GM18519 (cell line): ENCODE measurements around the gene NAP1L1.

Experiments
- ATAC-seq: cut with Tn5 transposase; IDR thresholded peaks from one replicate; pipeline ENCODE4 v1.9.1; 2021; ENCODE audit warnings: mild to moderate bottlenecking, moderate library complexity; ENCODE audit not compliant: unreplicated experiment, low FRiP score

Gene NAP1L1

DNA sequence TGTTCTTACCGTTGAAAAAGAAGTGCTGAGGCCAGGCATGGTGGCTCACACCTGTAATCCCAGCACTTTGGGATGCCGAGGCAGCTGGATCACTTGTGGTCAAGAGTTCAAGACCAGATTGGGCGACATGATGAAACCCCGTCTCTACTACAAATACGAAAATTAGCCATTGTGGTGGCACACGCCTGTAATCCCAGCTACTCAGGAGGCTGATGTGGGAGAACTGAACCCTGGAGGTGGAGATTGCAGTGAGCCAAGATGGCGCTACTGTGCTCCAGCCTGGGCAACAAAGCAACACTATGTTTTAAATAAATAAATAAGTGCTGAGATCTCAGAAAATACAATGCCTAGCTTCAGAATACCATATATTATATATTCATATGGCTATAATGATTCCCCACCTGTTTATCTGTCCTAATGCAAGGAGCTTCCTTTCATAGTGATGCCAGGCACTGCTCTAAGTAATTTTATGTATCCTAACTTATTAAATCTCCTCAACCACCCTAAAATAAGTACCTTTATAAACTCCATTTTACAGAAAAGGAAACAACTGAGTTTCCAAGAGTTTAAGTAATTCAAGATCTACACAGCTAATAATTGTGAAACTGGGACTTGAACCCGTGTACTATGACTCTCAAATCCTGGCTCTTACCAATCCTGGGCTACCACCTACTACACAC is 60.2 kb downstream of the NAP1L1 start:
- no peak for ATAC-seq

DNA sequence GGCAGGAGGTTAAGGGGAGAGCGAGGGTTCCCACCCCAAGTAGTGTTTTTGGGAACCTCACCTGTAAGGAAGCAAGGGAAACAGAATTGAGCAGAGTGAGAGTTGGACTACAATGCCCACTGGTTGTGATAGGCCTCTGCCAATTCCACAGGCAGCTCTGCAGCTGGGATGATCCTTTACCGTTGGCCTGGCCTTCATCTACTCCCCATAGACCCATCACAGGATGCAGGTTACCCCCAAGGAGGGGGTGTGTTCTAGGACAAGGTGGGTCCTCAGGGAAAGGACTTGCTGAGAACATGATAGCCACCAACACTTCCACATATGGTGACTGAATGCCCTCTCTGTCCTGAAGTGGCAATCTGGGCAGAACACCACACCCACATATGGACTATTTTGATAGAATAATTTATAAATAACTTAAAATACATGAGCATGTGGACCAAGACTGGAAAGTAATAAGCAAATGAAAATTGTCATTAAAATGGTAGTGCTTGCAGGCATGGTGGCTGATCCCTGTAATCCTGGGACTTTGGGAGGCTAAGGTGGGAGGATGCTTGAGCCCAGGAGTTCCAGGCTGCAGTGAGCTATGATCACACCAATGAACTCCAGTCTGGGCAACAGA is 61.3 kb downstream of the NAP1L1 start:
- no peak for ATAC-seq

DNA sequence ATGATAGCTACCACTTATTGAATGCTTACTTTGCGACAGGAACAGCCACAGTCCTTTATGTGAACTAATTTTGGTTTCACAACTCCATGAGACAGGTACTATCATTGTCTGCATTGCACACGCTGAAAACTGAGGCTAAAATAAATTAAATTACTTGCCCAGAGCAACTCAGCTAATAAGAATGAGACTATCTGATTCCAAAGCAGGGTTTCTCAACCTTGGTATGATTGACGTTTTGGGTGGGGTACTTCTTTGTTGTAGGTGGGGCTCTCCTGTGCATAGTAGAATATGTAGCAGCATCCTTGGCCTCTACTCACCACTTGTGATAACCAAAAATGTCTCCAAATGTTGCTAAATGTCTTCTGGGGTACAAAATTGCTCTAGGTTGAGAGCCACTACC is 62.0 kb downstream of the NAP1L1 start:
- no peak for ATAC-seq

DNA sequence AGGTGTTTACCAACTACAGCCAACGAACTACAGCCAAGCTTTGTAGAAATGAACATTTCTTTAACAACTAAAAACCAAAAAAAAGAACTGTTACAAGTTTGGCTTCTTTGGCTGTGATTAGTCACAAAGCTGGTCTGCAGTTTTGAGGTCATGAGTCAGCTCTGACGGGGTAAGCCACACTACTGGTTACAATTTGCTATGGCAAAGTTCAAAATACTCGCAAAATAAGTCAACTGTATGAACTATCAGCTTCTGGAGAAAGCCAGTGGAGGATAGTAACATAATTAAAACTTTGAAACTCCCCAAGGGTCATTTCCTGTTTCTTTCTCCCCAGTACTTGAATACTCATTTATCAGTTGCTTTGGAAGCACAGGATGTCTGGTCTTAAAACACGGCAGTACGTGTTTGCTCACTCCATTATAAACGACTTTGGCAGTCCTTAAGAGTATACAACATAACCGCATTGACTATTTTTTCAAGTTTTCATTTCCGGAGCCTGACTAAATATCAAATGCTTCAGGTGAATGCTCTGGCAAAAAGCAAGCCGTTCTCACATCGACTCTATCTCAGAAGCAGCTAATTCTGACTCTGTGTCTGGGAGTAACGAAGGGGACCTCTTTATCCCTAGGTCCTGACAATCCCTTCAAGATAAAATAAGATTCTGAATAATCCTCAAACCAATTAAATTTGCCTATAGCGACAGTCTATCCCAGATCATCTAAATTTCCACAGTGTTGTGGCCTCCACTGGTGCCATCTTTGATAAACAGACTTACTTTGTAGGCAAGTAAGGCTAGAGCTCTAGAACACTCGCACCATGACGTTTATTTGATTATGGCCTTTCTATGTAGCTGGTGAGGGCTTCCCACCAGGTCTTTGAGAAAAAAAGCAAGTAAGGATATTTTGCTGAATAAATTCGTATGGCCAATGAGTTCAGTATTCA is 63.5 kb downstream of the NAP1L1 start:
- ATAC-seq = no peak

DNA sequence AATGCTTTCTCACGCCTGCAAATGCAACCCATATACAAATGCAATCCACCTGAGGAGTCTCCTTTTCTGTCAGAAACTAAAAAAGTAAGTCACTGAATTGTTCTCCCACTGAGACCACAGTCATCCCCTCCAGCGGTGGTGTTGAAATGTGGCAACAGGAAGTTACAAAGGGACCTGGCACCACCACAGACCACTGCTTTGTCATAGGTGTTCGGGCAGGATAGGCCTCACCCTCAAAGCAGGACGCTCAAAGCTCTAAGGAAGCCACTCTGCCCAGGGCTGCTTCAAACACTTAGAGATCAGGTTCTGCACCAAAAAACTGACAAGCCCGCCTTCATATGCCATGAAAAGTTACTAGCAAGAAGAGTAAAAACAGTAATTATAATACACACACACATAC is 64.2 kb downstream of the NAP1L1 start:
- no peak for ATAC-seq

DNA sequence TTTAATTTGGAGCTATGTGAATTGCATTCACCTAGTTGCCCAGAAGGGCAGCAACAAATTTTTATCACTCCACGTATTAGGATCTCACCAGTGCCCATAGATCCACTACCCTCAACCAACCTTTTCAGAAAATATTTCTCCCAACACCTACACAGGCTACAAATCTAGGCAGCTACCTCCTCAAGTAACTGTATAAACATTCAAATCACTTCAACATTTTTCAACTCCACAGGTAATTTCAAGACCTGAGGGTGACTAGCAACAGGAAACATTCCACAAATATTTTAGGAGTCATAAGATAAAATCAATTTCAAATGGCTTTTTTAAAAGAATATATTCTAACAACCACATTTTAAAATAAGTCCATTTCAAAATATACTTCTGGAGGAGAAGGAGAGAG is 65.8 kb downstream of the NAP1L1 start:
- ATAC-seq = no peak

DNA sequence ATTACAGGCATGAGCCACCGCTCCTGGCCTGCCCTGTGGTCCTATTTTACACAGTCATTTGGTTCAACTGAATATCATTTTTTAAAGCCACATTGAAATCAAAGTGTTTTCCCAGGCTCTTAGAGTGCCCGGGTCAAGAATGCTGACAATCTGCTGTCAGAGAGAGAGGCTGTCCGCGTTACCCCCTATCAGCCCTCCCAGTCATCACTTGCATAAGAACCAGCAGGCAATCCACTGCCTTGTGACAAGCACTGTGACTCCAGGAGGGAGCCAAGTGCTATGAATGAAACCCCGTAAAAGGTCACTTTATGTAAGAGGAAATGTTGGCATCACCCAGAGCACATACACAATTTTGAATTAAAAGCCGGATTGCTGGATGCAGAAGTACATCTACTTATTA is 66.4 kb downstream of the NAP1L1 start:
- ATAC-seq = no peak

DNA sequence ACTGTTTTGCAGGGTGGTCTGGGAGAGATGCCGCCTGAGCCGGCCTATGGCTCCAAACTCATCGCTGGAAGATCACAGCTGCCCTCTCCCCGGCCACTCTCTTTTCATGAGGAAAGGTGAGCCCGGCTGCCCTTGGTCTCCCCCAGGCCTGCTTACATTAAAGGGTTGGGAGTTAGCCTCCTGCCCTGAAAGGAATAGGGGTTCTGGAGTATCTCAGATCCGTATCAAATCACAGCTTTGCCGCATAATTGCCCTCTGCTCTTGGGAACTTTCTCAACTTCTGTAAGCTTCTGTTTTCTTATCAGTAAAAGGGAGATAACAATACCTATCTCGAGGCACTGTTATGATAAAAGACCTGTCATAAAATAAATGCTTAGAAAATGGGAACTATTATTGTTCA is 70.5 kb downstream of the NAP1L1 start:
- ATAC-seq = no peak

DNA sequence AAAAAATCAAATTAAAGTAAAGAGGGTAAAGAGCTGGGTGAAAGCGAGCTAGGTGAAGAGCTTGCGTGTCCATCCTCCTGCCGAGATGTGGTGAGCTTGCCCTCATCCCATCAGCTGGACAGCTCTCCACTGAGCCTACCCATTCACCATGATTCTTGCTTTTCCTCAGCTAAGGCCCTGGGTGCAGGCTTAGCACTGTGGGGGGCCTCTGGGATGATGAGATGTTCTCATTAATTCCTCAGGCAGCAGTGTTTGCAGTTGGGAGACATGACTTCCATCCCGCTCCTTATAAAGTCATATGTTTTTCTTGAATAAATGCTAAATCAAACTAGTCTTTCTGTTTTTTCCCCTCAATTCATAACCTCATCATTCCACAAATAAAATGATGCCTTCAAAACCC is 70.9 kb downstream of the NAP1L1 start:
- no peak for ATAC-seq

DNA sequence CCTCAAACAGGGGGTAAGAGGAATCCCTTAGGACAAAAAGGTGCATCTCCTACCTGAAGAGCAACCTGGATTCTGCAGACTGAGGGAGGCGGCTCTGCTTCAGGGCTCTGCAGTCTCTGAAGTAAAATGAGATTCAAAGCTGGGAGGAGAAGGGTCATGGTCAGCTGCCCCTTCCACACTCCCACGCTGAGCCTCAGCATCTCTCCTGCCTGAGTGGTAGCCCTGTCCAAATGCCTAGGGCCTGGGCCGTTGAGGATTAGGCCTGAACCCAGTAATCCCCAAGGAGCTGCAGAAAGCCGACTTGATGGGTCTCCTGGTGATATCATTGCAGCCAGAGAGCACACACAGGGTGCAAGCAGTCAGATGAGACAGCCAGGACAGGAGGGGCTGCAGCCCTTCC is 71.8 kb downstream of the NAP1L1 start:
- no peak for ATAC-seq

DNA sequence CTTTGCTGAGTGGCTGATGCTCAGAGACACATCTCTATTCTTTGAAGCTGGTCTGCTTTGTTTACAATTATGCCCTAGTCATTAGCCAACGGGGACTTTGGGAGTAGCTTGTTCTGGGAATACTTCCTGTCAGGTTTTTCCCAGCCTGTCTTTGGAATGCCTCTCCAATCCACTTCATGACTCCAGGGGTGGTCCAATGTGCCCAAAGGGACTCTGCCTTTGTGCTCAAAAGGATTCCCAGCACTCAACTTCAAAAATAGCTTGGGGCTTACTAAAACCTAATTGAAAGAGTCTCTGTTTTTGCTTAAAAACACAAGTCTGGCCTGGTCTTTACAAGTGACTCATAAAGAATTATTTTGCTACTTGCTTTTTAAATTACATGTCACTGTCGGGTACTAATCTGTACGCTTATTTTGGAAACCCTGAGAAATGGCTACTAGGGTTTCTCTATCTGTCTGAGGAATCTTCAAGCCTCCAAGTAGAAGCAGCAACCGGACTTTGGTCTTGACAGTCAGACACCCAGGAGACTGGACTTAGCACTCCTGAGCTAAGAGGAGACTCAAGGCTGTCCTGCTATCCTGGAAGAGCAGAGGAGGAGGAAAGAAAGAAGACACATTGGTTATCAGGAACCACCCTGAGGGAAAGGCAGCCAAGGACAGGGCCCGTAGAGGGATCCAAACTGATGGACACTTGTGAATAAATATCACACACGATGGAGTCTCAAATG is 73.6 kb downstream of the NAP1L1 start:
- ATAC-seq = no peak

DNA sequence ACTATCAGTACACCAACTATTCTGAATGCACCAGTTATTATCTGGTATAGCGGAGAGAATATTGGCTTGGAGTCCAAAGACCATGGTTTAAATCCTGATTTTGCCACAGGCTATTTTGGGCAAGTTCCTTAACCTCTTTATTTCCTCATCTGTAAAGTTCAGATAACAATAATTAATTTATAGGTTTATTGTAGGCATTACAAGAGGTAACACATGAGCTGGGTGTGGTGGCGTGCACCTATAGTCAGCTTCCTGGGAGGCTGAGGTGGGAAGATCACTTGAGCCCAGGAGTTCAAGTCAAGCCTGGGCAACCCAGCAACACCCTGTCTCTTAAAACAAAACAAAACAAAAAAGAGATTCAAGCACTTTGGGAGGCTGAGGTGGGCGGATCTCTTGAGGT is 76.1 kb downstream of the NAP1L1 start:
- no peak for ATAC-seq

DNA sequence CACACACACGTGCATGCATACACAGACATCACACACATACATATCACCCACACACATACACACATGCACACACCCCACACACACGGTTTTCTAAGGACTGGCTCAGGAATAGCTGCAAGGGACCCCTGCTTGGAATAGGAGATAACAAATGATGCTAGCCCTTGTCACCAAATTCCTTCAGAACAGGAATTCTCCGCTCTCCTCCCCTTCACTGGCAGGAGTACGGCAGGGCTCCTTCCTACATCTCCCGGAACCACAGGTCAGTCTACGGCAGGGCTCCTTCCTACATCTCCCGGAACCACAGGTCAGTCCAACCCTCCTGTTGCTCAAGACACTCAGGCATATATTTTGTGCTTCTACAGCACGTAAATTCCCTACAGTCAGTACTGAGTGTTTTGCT is 76.8 kb downstream of the NAP1L1 start:
- no peak for ATAC-seq

DNA sequence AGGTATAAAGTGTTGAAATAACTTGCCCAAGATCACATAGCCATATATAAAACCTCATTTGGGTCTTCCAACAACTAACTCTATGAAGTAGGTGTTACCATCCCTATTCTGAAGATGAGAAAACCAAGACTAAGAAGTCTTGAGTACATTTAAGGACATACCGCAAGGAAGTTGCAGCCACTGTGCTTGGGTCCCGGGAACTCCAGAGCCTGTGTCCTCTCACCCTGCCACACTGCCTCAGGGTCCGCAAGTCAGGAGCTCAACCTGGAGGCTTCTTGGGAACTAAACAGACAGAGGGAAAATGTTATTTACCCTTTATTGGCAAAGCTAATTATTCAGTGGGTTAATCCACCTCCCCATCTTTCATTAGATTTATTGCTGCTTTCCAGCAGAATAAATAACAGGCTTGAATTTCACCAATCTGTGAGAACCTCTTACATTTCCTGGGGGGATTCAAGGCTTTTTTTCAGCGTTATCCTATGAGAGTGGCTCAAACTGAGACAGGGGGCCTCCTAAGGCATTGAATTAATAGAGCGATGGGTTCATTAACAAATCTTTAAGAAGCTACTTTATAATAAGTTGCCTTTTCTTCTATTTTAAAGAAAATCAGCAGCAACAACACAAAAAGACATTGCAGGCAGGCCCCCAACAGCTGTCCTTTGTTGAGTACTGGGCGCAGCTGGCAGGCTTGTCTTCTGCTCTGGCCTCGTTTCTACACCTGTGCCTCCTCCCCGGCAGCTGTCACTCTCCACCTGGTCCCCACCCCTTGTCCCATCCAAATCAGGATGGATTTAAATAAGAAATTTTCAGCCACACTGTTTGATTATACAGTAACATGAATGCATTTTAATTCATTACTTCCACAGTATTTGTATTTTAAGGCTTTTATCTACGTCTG is 78.2 kb downstream of the NAP1L1 start:
- no peak for ATAC-seq

DNA sequence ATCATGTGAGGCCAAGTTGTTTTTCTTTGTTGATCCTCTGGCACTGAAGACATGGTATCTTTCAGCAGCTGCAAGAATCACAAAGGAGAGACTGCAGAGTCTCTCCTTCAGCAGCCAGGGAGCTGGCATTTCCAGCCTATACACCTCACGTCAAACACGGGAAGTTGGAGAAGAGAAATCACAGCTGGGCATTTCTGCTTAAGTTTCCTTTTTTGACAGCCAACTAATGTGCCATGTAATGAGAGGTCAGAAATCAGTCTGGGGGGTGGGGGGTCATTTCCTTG is 81.2 kb downstream of the NAP1L1 start:
- ATAC-seq = no peak

DNA sequence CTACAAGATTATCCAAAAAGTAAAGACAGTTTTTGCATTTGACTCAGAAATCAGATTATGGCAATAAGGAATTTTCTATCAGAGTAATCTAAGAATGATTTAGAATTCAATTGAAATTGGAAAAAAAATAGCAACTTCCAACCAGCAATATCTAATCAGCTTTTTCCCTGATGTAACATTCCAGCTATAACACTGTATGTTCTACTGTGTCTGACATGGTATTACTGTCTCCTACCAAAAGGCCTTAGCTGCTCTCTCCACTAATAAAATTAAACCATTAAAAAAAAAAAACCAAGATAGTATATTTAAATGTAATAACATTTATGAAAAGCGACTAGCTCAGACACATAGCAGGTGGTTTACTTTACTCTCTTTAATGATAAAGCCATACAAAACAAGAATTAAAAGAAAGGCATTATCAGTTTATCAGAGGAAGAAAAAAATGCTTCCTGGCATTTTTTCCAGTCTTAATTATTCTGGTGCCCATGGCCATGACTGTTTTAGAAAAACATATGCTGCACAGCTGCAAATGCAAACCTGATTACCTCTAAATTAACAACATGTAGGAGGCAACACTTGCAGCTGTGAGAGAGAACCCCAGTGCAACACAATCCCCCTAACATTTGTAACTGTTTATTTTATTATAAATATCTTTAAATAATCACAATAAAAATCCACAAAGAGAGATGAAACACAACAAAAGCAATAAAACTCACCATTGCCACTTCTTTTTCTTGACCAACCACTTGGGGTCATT is 81.7 kb downstream of the NAP1L1 start:
- no peak for ATAC-seq

DNA sequence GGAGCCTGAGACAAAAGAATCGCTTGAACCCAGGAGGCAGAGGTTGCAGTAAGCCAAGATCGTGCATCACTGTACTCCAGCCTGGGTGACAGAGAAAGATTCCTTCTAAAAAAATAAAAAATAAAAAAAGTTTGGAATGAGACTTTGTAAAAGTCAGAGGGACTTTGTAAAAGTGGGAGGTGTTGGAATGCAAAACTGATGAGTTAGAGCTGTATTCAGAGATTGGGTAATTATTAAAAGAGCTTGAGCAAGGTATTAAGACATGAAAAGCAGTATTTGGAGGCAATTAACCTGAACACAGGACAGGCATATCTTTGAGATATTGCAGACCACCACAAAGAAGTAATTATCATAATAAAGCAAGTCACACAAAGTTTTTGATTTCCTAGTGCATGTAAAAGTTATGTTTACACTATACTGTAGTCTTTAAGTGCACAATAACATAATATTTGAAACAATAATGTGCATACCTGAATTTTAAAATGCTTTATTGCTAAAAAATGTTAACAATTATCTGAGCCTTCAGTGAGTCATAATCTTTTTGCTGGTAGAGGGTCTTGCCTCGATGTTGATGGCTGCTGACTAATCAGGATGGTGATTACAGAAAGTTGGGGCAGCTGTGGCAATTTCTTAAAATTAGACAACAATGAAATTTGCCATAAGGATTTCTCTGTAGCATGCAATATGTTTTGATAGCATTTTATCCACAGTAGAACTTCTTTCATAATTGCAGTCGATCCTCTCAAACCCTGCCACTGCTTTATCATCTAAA is 86.0 kb downstream of the NAP1L1 start:
- ATAC-seq = no peak

DNA sequence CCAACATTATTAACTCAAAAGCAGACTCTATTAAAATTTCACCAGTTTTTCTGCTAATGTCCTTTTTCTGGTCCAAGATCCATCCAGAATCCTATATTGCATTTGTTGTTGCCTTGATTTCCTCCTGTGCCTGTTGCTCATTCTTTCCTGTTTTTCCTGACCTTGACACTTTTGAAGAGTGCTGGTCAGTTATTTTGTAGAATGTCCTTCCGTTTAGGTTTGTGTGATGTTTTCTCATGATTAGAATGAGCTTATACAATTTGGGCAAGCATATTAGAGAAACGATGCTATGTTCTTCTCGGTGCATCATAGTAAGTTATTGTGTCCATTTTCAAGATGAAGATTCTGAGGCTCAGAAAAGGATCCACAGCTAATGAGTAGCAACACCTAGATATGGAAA is 86.8 kb downstream of the NAP1L1 start:
- ATAC-seq = no peak
